ENCODE data around the gene CGN. TPM values are rescaled to one million over a fixed set of nuclear protein-coding genes. Genes with fewer than 3 reads are reported as not detected.

Gene CGN
- total and polyA plus RNA-seq, 2 of the 13 experiments (the other 11 are each of a cell fraction or from before 2014, with no cell fraction given): 0.75 to 0.81 TPM

- TF ChIP-seq ZNF274 (CRISPR knock-in tag; IDR thresholded peaks at IDR 0.05) (0 out of 2 replicates have a peak, but pooled peaks have one; percentile 1), ZNF747 (CRISPR knock-in tag; IDR thresholded peaks at IDR 0.05; ENCODE audit: borderline replicate concordance) (0 out of 2 replicates have a peak, but pooled peaks have one; percentile 8)
Measured at GRCh38 chr1:151540982-151541377, 29.8 kb downstream of the CGN start (continued).

GRCh38 chr1:151541752-151542151, 30.6 kb downstream of the CGN start:
- no TSS peak for BruUV-seq (replicated peaks)
- DNase-seq (ENCODE audit: low spot score) (no peak), ATAC-seq (no peak), FAIRE-seq (no peak)
- H3K27me3 ChIP-seq (ENCODE audit: control insufficient read depth in 1 of 2, insufficient read depth in 2 of 2, low read length in 2 of 2): no peaks in the 10 kb centered on the region; a peak in 1 of 5 replicates
- 39% methylated on average over 5 of the region's 5 CpGs for WGBS (ENCODE audit: low lambda C conversion rate)
- H3K4me3 ChIP-seq (replicated peaks in 1 of 3; ENCODE audit: insufficient read depth in 1 of 3, low read depth in 2 of 3, low read length in 3 of 3): peak overlapping the region; percentile 70 to 82 (median 73); a peak in 5 of 6 replicates
- H3K4me2 ChIP-seq (ENCODE audit: low read depth, low read length): peak overlapping the region; percentile 97
- H3K36me3 ChIP-seq (replicated peaks in 1 of 2; ENCODE audit: control insufficient read depth in 1 of 2, insufficient read depth in 2 of 2, low read length in 2 of 2): no peaks in the 10 kb centered on the region
- ChIA-PET POLR2A (interaction anchor here (1.1 to 3.2 kb wide), 7 partner anchors 8 to 125 kb away, joined by 3 to 41 read pairs (median 14); no protein-coding TSS in a partner anchor), CTCF (ENCODE audit: low intra/inter-chr PET ratio, low total read pairs) (interaction anchor here (0.7 kb wide), 1 partner anchor 28 kb away, joined by 3 read pairs; no protein-coding TSS in a partner anchor)
- intact Hi-C loops (cut with micrococcal nuclease; ENCODE audit: unreplicated experiment) (loop anchor here (10.0 kb wide), 1 partner anchor 293 kb away; the partner anchor contains the start of genes C2CD4D and RORC), in situ Hi-C loops (cut with HindIII; ENCODE audit: extremely low pct_ligation_motif_present, low pct_unique_long_range_greater_than_20kb) (loop anchor here (25.0 kb wide), 1 partner anchor 196 kb away; no protein-coding TSS in a partner anchor)
- H3K9ac ChIP-seq (ENCODE audit: insufficient read depth, low read depth, low read length): peak overlapping the region; percentile 39; the same call in 1 of the 2 replicates
- H3K27ac ChIP-seq (ENCODE audit: extremely low read length, insufficient read depth, low read length): no peak overlapping the region
- no peak overlapping the region for H2AFZ ChIP-seq (ENCODE audit: low read length)
- no peaks in the 10 kb centered on the region for H3K9me3 ChIP-seq (ENCODE audit: low read length)
- peaks cover 38% of the 10 kb centered on the region for H3K4me1 ChIP-seq (ENCODE audit: insufficient read depth, low read length)
- no peaks in the 10 kb centered on the region for H4K20me1 ChIP-seq (ENCODE audit: insufficient read depth, low read length)
- H3K79me2 ChIP-seq (ENCODE audit: insufficient read depth, low read length): peaks cover 13% of the 10 kb centered on the region
- TF ChIP-seq ZBTB21 (CRISPR knock-in tag; IDR thresholded peaks at IDR 0.05): no peak
- no peak for TF ChIP-seq ZNF720 (CRISPR knock-in tag; IDR thresholded peaks at IDR 0.05)
- no peak for TF ChIP-seq KLF11 (CRISPR knock-in tag; IDR thresholded peaks at IDR 0.05)
- TF ChIP-seq TFAP4 (IDR thresholded peaks at IDR 0.05; ENCODE audit: borderline replicate concordance, low read depth): no peak
- TF ChIP-seq AHDC1 (CRISPR knock-in tag; IDR thresholded peaks at IDR 0.05; ENCODE audit: borderline replicate concordance): no peak
- no peak for TF ChIP-seq KDM1A (CRISPR knock-in tag; IDR thresholded peaks at IDR 0.05)
- 0 out of 2 replicates have a peak, but pooled peaks have one; percentile 14 for TF ChIP-seq RARA (CRISPR knock-in tag; IDR thresholded peaks at IDR 0.05)
- no peak for TF ChIP-seq CCDC6 (CRISPR knock-in tag; IDR thresholded peaks at IDR 0.05)
- no peak for TF ChIP-seq U2AF1 (optimal IDR thresholded peaks at IDR 0.05; ENCODE audit: low read depth, low read length)
